Effector CD4-positive, alpha-beta T cell (primary cell): ENCODE measurements around the gene MAS1.

Source experiments
- DNase-seq: peaks from one replicate; pipeline ENCODE4 v3.0.0-alpha.2; 2020

MAS1 gene

GRCh38 chr6:159880412-159880975 lies 10.3 kb upstream of the MAS1 start:
- no peak for DNase-seq

DNA sequence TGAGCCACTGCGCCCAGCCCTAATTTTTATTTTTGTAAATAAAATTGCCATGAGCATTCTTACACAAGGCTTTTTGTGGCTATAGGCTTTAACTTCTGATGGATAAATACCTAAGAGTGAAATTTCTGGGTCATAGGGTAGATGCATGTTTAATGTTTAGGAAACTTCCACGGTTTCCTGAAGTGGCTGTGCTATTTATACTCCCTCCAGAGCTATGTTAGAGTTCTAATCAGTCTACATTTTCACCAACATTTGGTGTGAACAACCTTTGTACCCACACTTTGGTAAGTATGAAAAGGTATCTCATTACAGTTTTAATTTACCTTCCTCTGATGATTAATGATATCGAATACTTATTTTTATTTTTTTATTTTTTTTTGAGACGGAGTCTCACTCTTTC lies 6.1 kb upstream of the MAS1 start:
- DNase-seq: no peak

GRCh38 chr6:159886270-159886669 lies 4.5 kb upstream of the MAS1 start:
- no peak for DNase-seq

DNA sequence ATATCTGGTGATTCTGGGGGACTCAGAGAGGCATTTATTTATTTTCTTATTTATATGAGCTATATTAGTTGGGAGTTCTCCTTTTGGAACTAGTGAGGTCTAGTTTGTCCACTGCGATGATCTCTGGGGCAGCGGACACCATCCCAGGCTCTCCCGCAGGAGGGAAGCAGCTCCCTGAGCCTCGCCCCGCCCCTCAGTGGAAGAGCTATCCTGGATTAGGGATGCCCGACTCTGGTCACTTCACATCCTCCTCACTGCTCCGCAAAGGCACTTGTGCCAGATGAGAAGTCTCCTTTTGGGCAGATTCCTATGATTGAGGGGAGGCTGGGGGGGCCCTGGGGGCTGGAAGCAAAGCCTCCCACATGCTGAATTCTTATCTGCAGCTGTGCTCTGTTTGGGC lies 3.6 kb upstream of the MAS1 start:
- no peak for DNase-seq

DNA sequence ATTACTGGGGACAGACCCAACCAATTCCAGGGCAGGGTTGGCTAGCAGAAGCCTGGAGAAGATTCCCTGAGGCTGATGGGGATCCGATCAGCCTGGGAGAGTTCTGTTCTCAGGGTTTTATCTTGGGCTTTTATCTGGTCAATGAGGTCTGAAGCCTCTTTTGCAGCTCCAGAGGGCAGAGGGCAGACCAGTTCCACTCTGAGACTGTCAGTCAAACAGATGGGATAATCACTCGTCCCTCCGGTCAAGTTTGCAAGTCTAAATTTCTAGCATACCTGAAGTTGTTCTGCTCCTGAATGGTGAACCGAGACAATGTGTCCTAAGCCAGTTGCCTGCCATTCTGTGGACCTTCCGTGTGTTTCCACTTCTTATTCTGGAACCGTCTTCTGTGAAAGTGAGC lies 3.0 kb upstream of the MAS1 start:
- DNase-seq: no peak

- no peak for DNase-seq
Observed at GRCh38 chr6:159890201-159890600, 587 bp upstream of the MAS1 start.

GRCh38 chr6:159892053-159892452 lies 1.3 kb downstream of the MAS1 start:
- DNase-seq: no peak

- no peak for DNase-seq
Observed at GRCh38 chr6:159893064-159893463, 2.3 kb downstream of the MAS1 start.

- no peak for DNase-seq
Observed at GRCh38 chr6:159894991-159895390, 4.2 kb downstream of the MAS1 start.

DNA sequence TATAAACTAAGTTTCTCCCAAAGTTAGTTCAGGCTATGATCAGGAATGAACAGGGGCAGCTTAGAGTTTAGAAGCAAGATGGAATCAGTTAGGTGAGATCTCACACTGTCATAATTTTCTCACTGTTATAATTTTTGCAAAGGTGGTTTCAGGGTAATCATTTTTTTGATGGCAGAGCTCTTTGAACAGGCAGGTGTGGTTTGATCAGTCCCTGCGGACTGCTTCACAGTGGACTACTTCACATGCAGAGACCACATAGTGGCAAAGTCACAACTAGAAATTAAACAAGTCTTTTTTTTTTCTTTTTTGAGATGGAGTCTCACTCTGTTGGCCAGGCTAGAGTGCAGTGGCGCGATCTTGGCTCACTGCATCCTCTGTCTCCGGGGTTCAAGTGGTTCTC lies 6.8 kb downstream of the MAS1 start:
- DNase-seq: no peak

GRCh38 chr6:159898519-159898918 lies 7.7 kb downstream of the MAS1 start:
- no peak for DNase-seq

DNA sequence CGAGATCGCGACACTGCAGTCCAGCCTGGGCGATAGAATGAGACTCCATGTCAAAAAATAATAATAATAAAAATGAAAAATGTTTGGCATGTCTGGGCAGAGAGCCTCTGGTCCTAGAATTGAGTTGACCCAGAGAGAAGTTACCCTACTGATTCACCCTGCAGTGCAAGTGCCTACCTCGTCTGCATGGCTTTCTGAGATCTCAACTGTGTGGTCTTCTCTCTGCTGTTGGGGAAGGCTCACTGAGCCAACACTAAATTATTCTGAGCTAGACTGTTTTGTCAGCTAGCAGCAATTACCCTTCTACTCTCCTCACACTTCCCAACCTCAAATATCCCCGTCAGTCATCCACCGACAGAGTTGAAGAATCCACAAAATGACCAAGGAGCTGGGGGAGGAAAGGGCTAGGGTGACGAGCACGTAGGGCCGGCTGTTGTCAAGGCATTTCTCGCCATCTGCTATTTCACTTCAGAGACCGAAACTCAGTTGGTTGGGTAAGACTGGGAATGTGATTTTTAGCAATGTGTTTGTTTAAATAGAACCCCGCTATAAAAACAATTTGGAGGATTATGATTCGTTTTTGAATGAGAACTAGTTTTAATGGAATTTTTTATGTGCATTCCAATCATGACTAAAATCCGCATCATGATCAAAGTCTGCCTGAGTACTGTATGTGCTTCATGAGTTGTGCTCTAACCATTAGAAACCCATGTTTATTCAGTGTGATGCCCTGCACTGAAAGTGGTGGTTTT lies 9.4 kb downstream of the MAS1 start:
- DNase-seq: no peak

DNA sequence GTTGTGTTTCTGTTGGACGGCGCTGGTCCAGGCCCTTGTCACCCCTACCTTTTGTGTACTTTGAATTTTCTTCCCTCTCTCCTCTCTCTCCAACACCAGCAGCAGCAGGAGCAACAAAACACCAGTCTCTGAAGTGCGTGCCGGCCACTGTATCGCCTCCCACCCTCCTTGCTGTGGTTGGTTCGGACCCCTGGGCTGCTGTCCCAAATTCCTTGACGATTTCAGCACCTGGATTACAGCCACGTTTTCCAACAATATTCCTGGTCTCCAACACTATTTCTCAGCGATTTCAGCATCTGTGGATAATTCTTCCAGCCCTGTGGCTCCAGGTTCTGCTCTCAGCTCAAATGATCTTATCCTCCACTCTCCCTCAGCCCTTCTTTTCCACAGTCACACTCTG lies 11.8 kb downstream of the MAS1 start:
- DNase-seq: no peak

DNA sequence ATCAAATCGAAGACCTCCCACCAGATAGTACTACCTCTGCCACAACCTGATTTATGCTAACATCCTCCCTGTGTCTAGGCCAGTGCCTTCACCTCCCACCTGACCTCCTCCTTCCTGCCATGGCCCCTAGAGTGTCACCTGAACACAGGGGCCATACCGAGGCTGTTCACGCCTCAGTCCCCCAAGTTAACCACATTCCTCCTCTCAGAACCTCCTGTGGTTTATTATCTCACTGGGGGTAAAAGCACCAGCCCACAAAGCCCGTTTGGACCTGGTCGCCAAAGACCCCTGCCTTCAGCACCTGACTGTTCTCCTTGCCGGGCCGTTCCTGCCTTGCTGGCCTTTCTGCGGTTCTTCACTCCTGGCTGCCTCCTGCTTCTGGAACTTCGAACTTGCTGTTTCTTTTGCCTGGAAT lies 13.7 kb downstream of the MAS1 start:
- no peak for DNase-seq

- DNase-seq: no peak
Observed at GRCh38 chr6:159906400-159906799, 15.6 kb downstream of the MAS1 start.

GRCh38 chr6:159908535-159908934 lies 17.7 kb downstream of the MAS1 start:
- DNase-seq: no peak

DNA sequence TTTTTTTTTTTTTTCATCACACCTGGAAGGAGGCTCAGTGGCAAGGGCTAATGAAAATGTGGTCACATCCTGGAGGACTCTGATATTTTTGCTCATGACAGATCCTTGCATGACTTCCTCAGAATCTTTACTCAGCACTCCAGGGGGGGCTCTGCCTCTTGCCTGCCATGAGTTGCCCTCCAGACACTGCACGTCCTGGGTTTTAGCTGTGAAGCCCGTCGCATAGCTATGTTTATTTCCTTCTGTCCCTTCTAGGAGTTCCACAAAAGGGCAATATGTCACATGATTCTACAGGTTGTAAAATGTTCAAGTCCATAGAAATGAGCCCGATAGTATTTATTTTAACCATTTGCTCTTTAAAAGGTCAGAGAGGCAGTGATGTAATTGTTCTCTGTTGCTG lies 18.2 kb downstream of the MAS1 start:
- no peak for DNase-seq

DNA sequence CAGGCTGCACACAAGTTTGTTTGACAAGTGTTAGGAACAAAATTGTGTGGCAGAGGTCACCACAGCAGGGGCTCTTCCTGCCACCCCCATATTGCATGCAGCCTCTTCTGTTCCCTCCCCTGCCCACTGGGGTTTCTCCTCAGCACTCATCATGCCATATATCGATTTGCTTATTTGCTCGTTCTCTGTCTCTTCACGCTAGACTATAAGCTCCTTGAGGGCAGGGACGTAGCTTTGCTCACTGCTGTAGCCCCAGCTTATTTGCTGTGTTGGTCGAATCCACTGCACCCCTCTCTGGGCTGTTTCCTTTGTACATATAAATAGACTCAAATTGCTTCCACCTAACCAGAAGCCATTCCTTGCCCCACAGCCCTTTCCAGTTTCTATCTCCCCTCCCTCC lies 19.6 kb downstream of the MAS1 start:
- DNase-seq: no peak

DNA sequence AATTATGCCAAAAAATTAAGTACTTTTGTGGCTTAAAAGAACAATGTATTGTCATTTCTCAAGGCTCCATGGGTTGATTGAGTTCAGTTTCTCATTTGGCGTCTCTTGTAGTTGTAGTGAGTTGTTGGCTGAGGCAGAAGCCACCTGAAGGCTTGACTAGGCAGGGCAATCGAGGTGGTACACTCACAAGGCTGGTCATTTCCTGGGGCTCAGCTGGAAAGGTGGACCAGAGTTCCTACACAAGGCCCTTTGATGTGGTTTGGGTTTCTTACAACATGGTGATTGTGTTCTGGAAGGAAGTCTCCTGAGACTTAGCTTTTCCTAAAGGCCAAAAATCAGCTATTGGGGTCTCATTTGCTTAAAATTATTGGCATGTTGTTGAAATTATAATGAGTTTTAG lies 22.6 kb downstream of the MAS1 start:
- no peak for DNase-seq

- no peak for DNase-seq
Observed at GRCh38 chr6:159913862-159914564, 23.2 kb downstream of the MAS1 start.

DNA sequence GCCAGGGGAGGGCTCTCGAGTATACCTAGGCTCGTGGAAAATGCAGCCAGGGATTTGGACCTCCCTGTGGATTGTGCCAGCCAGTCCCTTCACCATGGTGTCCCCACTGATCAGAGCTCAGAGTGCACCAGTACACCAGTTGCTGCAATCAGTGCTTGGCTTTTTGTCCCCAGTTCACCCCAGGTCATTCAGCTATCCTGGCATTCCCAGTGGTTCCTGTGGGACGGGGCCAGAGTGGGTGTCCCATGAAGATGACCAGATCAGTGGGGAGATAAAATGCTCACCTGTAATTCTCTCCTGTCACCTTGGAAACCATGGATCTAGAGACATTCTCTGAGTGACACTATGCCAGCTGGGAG lies 23.8 kb downstream of the MAS1 start:
- DNase-seq: no peak

DNA sequence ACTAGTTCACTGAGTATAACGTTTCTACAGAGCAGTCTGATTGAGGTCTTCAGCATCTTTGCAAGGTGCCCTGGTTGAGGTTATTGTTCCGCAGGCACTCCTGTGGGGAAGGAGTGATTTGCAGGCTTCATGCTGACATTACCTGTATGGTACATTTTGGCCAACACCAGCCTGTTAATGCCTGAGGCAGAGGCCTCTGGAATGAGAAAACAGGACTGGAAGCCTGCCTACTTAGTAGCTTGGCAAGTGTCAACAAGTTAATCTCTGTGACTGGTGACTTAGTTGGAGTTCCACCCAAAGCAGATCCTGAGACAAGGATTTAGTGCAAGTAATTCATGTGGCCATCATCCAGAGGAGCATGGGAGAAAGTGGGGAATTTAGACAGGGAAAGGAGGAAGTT lies 24.6 kb downstream of the MAS1 start:
- DNase-seq: no peak

- no peak for DNase-seq
Observed at GRCh38 chr6:159916237-159916636, 25.4 kb downstream of the MAS1 start.

DNA sequence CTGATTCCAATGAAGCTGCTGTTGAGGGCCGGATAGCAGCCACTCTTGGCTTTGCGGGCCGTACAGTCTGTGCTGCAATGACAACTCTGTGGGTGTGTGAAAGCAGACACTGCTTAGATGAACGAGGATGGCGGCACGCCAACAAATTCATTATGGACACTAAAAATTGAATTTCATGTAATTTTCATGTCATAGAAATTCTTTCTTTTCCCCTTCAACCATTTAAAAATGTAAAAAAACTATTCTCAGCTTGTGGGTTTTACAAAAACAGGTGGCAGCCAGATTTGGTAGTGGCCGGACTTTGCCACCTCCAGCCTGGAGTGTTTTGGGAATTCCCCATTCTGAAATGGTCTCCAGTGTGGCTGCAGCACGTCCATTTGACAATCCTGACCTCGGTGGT lies 26.0 kb downstream of the MAS1 start:
- no peak for DNase-seq
